ENCODE measurements around the gene ARID1B. TPM values are rescaled to one million over a fixed set of nuclear protein-coding genes. Genes with fewer than 3 reads are reported as not detected.

ARID1B gene
- total RNA-seq, 1 experiment from 2014 or later, result 86.3 TPM

DNA sequence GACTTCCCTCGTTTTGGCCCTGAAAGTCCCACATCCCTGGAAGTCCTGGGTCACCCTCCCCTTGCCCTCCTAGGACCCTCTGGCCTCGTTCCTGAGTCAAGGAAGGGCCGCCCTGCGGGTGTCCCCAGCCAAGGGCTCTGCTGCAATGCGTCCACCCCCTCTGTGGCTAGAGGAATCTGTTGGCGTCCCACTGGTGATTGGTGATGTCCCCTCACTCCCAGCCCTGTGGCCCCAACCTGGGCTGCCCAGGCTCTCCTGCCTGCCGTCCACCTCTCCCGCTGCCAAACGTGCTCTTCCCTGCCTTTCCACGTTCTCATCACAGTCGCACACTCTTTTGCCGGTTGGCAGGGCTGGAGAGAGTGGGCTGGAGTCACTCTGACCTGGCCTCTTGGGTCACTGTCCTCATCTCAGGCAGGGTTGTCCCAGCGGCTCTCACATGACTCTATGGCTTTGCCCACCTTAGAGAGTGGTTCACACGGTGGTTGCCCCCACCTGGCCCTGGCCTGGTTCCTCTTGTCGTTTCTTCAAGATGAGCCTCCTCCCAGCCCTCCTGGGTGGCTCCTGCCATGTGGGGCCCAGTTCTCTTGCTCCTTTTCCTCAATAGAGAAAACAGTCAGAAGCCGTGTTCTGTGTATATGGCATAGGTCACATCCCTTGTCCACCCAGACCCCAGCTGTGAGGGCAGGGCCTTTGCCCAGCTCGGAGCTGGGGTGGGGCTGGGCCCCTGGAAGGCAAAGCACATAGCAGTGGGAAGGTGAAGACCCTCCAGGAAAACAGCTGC, 445.2 kb downstream of the ARID1B start:
- H3K4me3 ChIP-seq (ENCODE audit: low read depth, low read length, poor library complexity, severe bottlenecking), result no peak overlapping the region
- ChIA-PET POLR2A (ENCODE audit: low non-redundant PET) (no interaction called here), CTCF (interaction anchor here (1.4 kb wide), 1 partner anchor 13 kb away, joined by 7 read pairs; no protein-coding TSS in a partner anchor)
- intact Hi-C loops (cut with micrococcal nuclease; ENCODE audit: unreplicated experiment), result no loop called here
- H3K27ac ChIP-seq (ENCODE audit: low read depth, low read length, poor library complexity, severe bottlenecking), result no peak overlapping the region
- no peaks in the 10 kb centered on the region for H3K36me3 ChIP-seq (ENCODE audit: insufficient read depth, low read length, poor library complexity, severe bottlenecking)
- no peaks in the 10 kb centered on the region for H3K9me3 ChIP-seq (ENCODE audit: low read depth, low read length, poor library complexity, severe bottlenecking)
- no peak for TF ChIP-seq EZH2 (IDR thresholded peaks at IDR 0.05; ENCODE audit: borderline replicate concordance, low read depth, low read length, poor library complexity, severe bottlenecking)
- TF ChIP-seq, protein P1, sequence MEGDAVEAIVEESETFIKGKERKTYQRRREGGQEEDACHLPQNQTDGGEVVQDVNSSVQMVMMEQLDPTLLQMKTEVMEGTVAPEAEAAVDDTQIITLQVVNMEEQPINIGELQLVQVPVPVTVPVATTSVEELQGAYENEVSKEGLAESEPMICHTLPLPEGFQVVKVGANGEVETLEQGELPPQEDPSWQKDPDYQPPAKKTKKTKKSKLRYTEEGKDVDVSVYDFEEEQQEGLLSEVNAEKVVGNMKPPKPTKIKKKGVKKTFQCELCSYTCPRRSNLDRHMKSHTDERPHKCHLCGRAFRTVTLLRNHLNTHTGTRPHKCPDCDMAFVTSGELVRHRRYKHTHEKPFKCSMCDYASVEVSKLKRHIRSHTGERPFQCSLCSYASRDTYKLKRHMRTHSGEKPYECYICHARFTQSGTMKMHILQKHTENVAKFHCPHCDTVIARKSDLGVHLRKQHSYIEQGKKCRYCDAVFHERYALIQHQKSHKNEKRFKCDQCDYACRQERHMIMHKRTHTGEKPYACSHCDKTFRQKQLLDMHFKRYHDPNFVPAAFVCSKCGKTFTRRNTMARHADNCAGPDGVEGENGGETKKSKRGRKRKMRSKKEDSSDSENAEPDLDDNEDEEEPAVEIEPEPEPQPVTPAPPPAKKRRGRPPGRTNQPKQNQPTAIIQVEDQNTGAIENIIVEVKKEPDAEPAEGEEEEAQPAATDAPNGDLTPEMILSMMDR (conservative IDR thresholded peaks at IDR 0.05; ENCODE audit: low read depth, low read length), result no peak
- peaks cover 5% of the 10 kb centered on the region for H3K4me1 ChIP-seq (ENCODE audit: insufficient read depth, low read length, poor library complexity, severe bottlenecking)
- no peak for DNase-seq (ENCODE audit: low spot score)
- no TSS peak for BruUV-seq (replicated peaks)
- H3K27me3 ChIP-seq (replicated peaks; ENCODE audit: insufficient read depth, low read depth, low read length, poor library complexity), result no peaks in the 10 kb centered on the region

DNA sequence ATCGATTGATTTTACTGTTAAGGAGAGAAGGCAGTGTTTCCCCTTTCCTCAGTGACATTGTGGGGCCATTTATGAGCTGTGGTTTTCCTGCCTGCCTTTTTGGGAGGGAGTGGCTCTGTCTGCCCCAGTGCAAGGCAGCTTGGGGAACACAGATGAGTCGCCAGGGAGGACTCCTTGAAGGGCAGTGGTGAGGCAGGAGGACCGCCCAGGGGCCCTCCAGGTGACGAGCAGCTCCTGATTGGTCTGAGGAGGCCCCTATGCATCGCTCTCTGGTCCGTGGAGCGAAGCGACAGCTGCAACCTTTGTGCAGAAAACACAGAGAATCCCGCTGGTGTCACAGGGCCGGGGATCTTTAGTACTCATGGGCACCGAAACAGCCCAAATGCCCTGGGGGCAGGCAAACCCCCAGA, 445.8 kb downstream of the ARID1B start:
- H3K36me3 ChIP-seq (ENCODE audit: insufficient read depth, low read length, poor library complexity, severe bottlenecking), result no peaks in the 10 kb centered on the region
- TF ChIP-seq, protein P1 (conservative IDR thresholded peaks at IDR 0.05; ENCODE audit: low read depth, low read length), result no peak
- TF ChIP-seq EZH2 (IDR thresholded peaks at IDR 0.05; ENCODE audit: borderline replicate concordance, low read depth, low read length, poor library complexity, severe bottlenecking), result no peak
- no peak overlapping the region for H3K4me3 ChIP-seq (ENCODE audit: low read depth, low read length, poor library complexity, severe bottlenecking)
- no peaks in the 10 kb centered on the region for H3K27me3 ChIP-seq (replicated peaks; ENCODE audit: insufficient read depth, low read depth, low read length, poor library complexity)
- intact Hi-C loops (cut with micrococcal nuclease; ENCODE audit: unreplicated experiment), result no loop called here
- H3K9me3 ChIP-seq (ENCODE audit: low read depth, low read length, poor library complexity, severe bottlenecking), result no peaks in the 10 kb centered on the region
- DNase-seq (ENCODE audit: low spot score), result no peak
- no peak overlapping the region for H3K27ac ChIP-seq (ENCODE audit: low read depth, low read length, poor library complexity, severe bottlenecking)
- CTCF ChIA-PET, result interaction anchor here (1.4 kb wide), 1 partner anchor 12 kb away, joined by 7 read pairs; no protein-coding TSS in a partner anchor
- peaks cover 5% of the 10 kb centered on the region for H3K4me1 ChIP-seq (ENCODE audit: insufficient read depth, low read length, poor library complexity, severe bottlenecking)
- BruUV-seq (replicated peaks), result no TSS peak
- POLR2A ChIA-PET (ENCODE audit: low non-redundant PET), result no interaction called here

DNA sequence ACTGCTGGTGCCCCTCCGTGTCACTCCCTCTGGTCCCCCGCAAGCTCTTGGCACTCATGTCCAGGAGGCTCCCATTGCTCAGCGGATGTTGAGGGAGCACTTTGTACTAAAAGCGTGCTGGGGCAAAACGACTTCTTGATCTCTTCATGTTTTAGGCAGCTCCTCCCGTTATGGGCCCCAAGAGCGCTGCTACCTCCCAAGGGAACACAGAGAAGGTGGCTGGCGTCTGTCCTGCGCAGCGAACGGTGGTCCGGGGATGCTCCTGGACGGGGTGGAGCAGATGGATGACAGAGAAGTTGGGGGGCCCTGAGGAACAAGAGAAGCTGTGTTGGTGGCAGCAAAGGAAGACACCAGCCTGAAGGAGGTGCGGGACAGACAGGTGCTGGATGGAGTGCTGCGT, 446.3 kb downstream of the ARID1B start:
- DNase-seq (ENCODE audit: low spot score), result no peak
- peaks cover 5% of the 10 kb centered on the region for H3K4me1 ChIP-seq (ENCODE audit: insufficient read depth, low read length, poor library complexity, severe bottlenecking)
- intact Hi-C loops (cut with micrococcal nuclease; ENCODE audit: unreplicated experiment), result no loop called here
- no peak for TF ChIP-seq EZH2 (IDR thresholded peaks at IDR 0.05; ENCODE audit: borderline replicate concordance, low read depth, low read length, poor library complexity, severe bottlenecking)
- TF ChIP-seq, protein P1 (conservative IDR thresholded peaks at IDR 0.05; ENCODE audit: low read depth, low read length), result no peak
- H3K9me3 ChIP-seq (ENCODE audit: low read depth, low read length, poor library complexity, severe bottlenecking), result no peaks in the 10 kb centered on the region
- H3K4me3 ChIP-seq (ENCODE audit: low read depth, low read length, poor library complexity, severe bottlenecking), result no peak overlapping the region
- POLR2A ChIA-PET (ENCODE audit: low non-redundant PET), result no interaction called here
- no peak overlapping the region for H3K27ac ChIP-seq (ENCODE audit: low read depth, low read length, poor library complexity, severe bottlenecking)
- CTCF ChIA-PET, result interaction anchor here (0.6 to 1.4 kb wide), 2 partner anchors 12 to 26 kb away, joined by 3 to 7 read pairs; no protein-coding TSS in a partner anchor
- H3K27me3 ChIP-seq (replicated peaks; ENCODE audit: insufficient read depth, low read depth, low read length, poor library complexity), result no peaks in the 10 kb centered on the region
- no peaks in the 10 kb centered on the region for H3K36me3 ChIP-seq (ENCODE audit: insufficient read depth, low read length, poor library complexity, severe bottlenecking)
- no TSS peak for BruUV-seq (replicated peaks)
